GM21447 (cell line): ENCODE data around the gene FAM222B.
"Not testable (repeated sequence)": the region's sequence is repeated elsewhere in the genome, so short reads cannot be mapped to it uniquely, and the experiment has no call there.

ENCODE experiments used
- ATAC-seq: cut with Tn5 transposase; IDR thresholded peaks from one replicate; pipeline ENCODE4 v1.9.1; 2021; ENCODE audit not compliant: unreplicated experiment

The FAM222B gene

GRCh38 chr17:28843816-28844148 lies 1.2 kb upstream of the FAM222B start:
- ATAC-seq = no peak

GRCh38 chr17:28841901-28842281 lies 699 bp downstream of the FAM222B start:
- no peak for ATAC-seq

- ATAC-seq = no peak
These were observed 3.4 kb downstream of the FAM222B start for GRCh38 chr17:28839221-28839620.

- not testable (repeated sequence) for ATAC-seq
These were observed 6.0 kb downstream of the FAM222B start for GRCh38 chr17:28836541-28836940.

- ATAC-seq = no peak
These were observed 8.2 kb downstream of the FAM222B start for GRCh38 chr17:28834420-28834819.

GRCh38 chr17:28828294-28829040 lies 14.1 kb downstream of the FAM222B start:
- no peak for ATAC-seq

GRCh38 chr17:28827672-28828071 lies 14.9 kb downstream of the FAM222B start:
- ATAC-seq = no peak

- ATAC-seq = no peak
These were observed 23.0 kb downstream of the FAM222B start for GRCh38 chr17:28819582-28819981.

GRCh38 chr17:28818819-28819221 lies 23.8 kb downstream of the FAM222B start:
- ATAC-seq = no peak

GRCh38 chr17:28816540-28816939 lies 26.1 kb downstream of the FAM222B start:
- no peak for ATAC-seq

- no peak for ATAC-seq
These were observed 29.7 kb downstream of the FAM222B start for GRCh38 chr17:28812748-28813377.

GRCh38 chr17:28812091-28812747 lies 30.4 kb downstream of the FAM222B start:
- ATAC-seq = peak; percentile 91

- peak; percentile 24 for ATAC-seq
These were observed 30.9 kb downstream of the FAM222B start for GRCh38 chr17:28811651-28812090.

GRCh38 chr17:28810437-28810836 lies 32.2 kb downstream of the FAM222B start:
- no peak for ATAC-seq

- no peak for ATAC-seq
These were observed 34.5 kb downstream of the FAM222B start for GRCh38 chr17:28807925-28808634.

- ATAC-seq = no peak
These were observed 46.5 kb downstream of the FAM222B start for GRCh38 chr17:28796062-28796461.

GRCh38 chr17:28794846-28795441 lies 47.6 kb downstream of the FAM222B start:
- ATAC-seq = not testable (repeated sequence)

GRCh38 chr17:28792877-28793661 lies 49.5 kb downstream of the FAM222B start:
- no peak for ATAC-seq

- ATAC-seq = no peak
These were observed 54.5 kb downstream of the FAM222B start for GRCh38 chr17:28788100-28788499.

- no peak for ATAC-seq
These were observed 59.4 kb downstream of the FAM222B start for GRCh38 chr17:28783161-28783560.
